Colonic mucosa (tissue), 4 donors: ENCODE measurements around the gene RABEP2. TPM values are rescaled to one million over a fixed set of nuclear protein-coding genes. Genes with fewer than 3 reads are reported as not detected.
"Not testable (repeated sequence)": the region's sequence is repeated elsewhere in the genome, so short reads cannot be mapped to it uniquely, and the experiment has no call there.

Experiments
- DNase-seq: peaks from one replicate; pipeline ENCODE4 v3.0.0-alpha.2; 2020
- H3K27ac ChIP-seq: fragments of 200-600 bp; one replicate; pipeline ENCODE4 v1.8.0; 2021
- H3K27me3 ChIP-seq: fragments of 200-600 bp; one replicate; pipeline ENCODE4 v1.8.0; 2021
- H3K36me3 ChIP-seq: fragments of 200-600 bp; one replicate; pipeline ENCODE4 v1.8.0; 2021
- H3K4me1 ChIP-seq: fragments of 200-600 bp; one replicate; pipeline ENCODE4 v1.8.0; 2021; ENCODE audit warnings: mild to moderate bottlenecking
- H3K4me3 ChIP-seq: fragments of 200-600 bp; one replicate; pipeline ENCODE4 v1.8.0; 2021
- H3K9ac ChIP-seq, 2 donors: one replicate each; pipeline ENCODE4 v1.7.0; 2013; ENCODE audit warnings: control low read depth in 2 of 2, low read depth in 2 of 2, low read length in 2 of 2
- H3K9me3 ChIP-seq: fragments of 200-600 bp; one replicate; pipeline ENCODE4 v1.8.0; 2021
- intact Hi-C: fragments of 100-400 bp; cut with DNase I; formaldehyde crosslinking; loops from one replicate; pipeline ENCODE4 v1.14.1; 2022
- total RNA-seq, 2 donors: library from RNA; stranded (reverse); fragmentation: NEBNext Ultra II Directional in 1 of 2; extraction: Animal tissue kit (Norgen Biotek cat#: 25700) in 1 of 2; gene quantifications; one replicate each; pipeline ENCODE4 v1.2.1, GENCODE V29; 2021
- TF ChIP-seq, protein P1 (sequence below): fragments of 200-600 bp; IDR thresholded peaks from one replicate; pipeline ENCODE4 v1.8.0; 2022; ENCODE audit warnings: antibody characterized with exemption, mild to moderate bottlenecking
- donor health status: healthy.
- donor health status: DM: no; HTN: no; CAD: no.
- donor health status: DM: no; HTN: no; CAD: no.

RABEP2 gene
- total RNA-seq, 2 donors from 2014 or later: 24.5 to 47.4 TPM

DNA sequence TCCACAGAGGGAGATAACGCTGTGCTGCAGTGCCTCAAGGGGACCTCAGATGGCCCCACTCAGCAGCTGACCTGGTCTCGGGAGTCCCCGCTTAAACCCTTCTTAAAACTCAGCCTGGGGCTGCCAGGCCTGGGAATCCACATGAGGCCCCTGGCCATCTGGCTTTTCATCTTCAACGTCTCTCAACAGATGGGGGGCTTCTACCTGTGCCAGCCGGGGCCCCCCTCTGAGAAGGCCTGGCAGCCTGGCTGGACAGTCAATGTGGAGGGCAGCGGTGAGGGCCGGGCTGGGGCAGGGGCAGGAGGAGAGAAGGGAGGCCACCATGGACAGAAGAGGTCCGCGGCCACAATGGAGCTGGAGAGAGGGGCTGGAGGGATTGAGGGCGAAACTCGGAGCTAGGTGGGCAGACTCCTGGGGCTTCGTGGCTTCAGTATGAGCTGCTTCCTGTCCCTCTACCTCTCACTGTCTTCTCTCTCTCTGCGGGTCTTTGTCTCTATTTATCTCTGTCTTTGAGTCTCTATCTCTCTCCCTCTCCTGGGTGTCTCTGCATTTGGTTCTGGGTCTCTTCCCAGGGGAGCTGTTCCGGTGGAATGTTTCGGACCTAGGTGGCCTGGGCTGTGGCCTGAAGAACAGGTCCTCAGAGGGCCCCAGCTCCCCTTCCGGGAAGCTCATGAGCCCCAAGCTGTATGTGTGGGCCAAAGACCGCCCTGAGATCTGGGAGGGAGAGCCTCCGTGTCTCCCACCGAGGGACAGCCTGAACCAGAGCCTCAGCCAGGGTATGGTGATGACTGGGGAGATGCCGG, 7.5 kb upstream of the RABEP2 start:
- Histone ChIP-seq H3K27me3 (no peaks in the 10 kb centered on the region), H3K4me3 (no peak overlapping the region), H3K27ac (no peak overlapping the region), H3K9me3 (no peaks in the 10 kb centered on the region), H3K4me1 (peaks cover 6% of the 10 kb centered on the region), H3K9ac (no peak overlapping the region), H3K36me3 (no peaks in the 10 kb centered on the region)
- TF ChIP-seq, protein P1, sequence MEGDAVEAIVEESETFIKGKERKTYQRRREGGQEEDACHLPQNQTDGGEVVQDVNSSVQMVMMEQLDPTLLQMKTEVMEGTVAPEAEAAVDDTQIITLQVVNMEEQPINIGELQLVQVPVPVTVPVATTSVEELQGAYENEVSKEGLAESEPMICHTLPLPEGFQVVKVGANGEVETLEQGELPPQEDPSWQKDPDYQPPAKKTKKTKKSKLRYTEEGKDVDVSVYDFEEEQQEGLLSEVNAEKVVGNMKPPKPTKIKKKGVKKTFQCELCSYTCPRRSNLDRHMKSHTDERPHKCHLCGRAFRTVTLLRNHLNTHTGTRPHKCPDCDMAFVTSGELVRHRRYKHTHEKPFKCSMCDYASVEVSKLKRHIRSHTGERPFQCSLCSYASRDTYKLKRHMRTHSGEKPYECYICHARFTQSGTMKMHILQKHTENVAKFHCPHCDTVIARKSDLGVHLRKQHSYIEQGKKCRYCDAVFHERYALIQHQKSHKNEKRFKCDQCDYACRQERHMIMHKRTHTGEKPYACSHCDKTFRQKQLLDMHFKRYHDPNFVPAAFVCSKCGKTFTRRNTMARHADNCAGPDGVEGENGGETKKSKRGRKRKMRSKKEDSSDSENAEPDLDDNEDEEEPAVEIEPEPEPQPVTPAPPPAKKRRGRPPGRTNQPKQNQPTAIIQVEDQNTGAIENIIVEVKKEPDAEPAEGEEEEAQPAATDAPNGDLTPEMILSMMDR: no peak
- intact Hi-C loops: no loop called here
- DNase-seq: no peak

DNA sequence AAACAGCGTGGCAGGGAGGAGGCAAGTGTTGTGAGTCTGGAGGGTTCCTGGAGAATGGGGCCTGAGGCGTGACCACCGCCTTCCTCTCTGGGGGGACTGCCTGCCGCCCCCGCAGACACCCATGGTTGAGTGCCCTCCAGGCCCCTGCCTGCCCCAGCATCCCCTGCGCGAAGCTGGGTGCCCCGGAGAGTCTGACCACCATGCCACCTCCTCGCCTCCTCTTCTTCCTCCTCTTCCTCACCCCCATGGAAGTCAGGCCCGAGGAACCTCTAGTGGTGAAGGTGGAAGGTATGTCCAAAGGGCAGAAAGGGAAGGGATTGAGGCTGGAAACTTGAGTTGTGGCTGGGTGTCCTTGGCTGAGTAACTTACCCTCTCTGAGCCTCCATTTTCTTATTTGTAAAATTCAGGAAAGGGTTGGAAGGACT, 6.8 kb upstream of the RABEP2 start, which contains the start of gene CD19:
TSS of gene CD19 (plus strand) at position 171 of the 425 bp plus-strand sequence. CDS start at position 201, 30 bp downstream.
- no peak for DNase-seq
- Histone ChIP-seq H3K27ac (no peak within 1 kb of the TSS), H3K9me3 (no peaks in the 10 kb centered on the region), H3K36me3 (no peaks in the 10 kb centered on the region), H3K27me3 (no peaks in the 10 kb centered on the region), H3K4me3 (no peak within 1 kb of the TSS), H3K4me1 (peaks cover 6% of the 10 kb centered on the region), H3K9ac (no peak within 1 kb of the TSS)
- intact Hi-C loops: no loop called here
- TF ChIP-seq, protein P1: no peak

DNA sequence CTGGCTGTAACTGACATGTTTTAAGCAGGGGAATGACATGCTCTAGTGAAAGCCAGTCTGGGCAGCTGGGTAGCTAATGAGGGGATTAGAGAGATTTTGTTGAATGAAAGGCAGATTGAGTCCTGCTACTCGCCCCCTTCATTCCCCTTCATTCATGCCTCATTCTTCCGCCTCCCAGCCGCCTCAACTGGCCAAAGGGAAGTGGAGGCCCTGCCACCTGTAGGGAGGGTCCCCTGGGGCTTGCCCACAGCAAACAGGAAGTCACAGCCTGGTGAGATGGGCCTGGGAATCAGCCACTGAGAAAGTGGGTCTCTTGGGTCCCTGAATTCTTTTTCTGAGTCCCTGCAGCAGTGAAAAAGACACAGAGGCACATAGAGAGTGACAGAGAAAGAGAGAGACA, 5.6 kb upstream of the RABEP2 start:
- Histone ChIP-seq H3K4me1 (peaks cover under 1% of the 10 kb centered on the region), H3K27me3 (no peaks in the 10 kb centered on the region), H3K36me3 (no peaks in the 10 kb centered on the region), H3K27ac (no peak overlapping the region), H3K9me3 (no peaks in the 10 kb centered on the region), H3K9ac (no peak overlapping the region), H3K4me3 (no peak overlapping the region)
- TF ChIP-seq, protein P1: no peak
- no peak for DNase-seq
- intact Hi-C loops: no loop called here

DNA sequence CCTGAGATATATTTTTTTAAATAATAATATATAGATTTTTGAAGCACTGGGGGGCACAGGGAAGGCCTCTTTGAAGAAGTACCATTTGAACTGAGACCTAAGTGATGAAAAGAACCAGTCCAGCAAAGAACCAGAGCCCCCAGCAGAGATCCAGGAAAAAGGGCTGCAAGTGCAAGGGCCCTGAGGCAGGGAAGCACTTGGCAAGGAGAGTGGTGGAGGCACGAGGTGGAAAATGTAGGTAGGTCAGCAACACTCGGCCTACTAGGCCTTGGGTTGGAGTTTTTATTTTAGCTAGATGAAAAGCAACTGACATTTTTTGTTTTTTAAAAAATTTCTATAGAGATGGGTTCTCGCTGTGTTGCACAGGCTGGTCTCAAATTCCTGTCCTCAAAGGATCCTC, 5.2 kb upstream of the RABEP2 start:
- no peaks in the 10 kb centered on the region for H3K9me3 ChIP-seq
- H3K4me3 ChIP-seq: no peak overlapping the region
- no peak overlapping the region for H3K27ac ChIP-seq
- TF ChIP-seq, protein P1: no peak
- intact Hi-C loops: no loop called here
- H3K4me1 ChIP-seq: no peaks in the 10 kb centered on the region
- H3K9ac ChIP-seq: no peak overlapping the region
- no peaks in the 10 kb centered on the region for H3K36me3 ChIP-seq
- no peak for DNase-seq
- no peaks in the 10 kb centered on the region for H3K27me3 ChIP-seq

DNA sequence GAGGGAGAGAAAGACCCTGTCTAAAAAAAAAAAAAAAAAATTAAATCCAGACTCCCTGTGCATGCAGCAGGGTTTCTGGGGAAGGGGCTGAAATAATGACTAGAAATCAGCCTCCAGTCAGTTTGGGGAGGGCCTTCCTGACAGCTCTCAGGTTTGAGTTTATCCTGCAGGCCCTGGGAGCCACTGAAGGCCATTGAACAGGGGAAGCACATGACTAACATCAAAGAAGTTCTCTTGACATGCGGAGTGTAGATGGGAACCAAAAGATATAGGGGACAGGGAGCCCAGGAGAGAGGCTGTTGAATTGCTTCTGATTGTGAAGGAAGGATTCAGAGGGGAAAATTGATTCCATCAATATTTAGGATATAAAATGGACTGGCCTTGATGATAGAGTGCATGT, 2.8 kb upstream of the RABEP2 start:
- no peaks in the 10 kb centered on the region for H3K27me3 ChIP-seq
- no peaks in the 10 kb centered on the region for H3K9me3 ChIP-seq
- peaks cover 13% of the 10 kb centered on the region for H3K4me1 ChIP-seq
- no peaks in the 10 kb centered on the region for H3K36me3 ChIP-seq
- H3K4me3 ChIP-seq: no peak overlapping the region
- no peak overlapping the region for H3K27ac ChIP-seq
- intact Hi-C loops: no loop called here
- TF ChIP-seq, protein P1: no peak
- no peak for DNase-seq
- no peak overlapping the region for H3K9ac ChIP-seq

DNA sequence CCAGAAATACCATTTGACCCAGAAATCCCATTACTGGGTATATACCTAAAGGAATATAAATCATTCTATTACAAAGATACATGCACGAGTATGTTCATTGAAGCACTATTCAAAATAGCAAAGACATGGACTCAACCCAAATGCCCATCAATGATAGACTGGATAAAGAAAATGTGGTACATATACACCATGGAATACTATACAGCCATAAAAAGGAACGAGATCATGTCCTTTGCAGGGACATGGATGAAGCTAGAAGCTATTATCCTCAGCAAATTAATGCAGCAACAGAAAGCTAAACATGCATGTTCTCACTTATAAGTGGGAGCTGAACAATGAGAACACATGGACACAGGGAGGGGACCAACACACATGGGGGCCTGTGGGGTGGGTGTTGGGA, 1.2 kb upstream of the RABEP2 start:
- DNase-seq, H3K9ac ChIP-seq, H3K9me3 ChIP-seq, intact Hi-C loops, H3K27me3 ChIP-seq, H3K36me3 ChIP-seq: not testable (repeated sequence)
- Histone ChIP-seq H3K4me3 (peak overlapping the region; percentile 62), H3K27ac (peak overlapping the region; percentile 99), H3K4me1 (peaks cover 13% of the 10 kb centered on the region)
